OCI-LY7 (cell line): Measurements from ENCODE around the gene PTGDS.

ENCODE experiments used
- EZH2phosphoT487 ChIP-seq: fragments of 200-600 bp; sonication (generic); IDR thresholded peaks from 2 replicates; pipeline ENCODE4 v1.6.1; 2018; ENCODE audit warnings: low read depth, borderline replicate concordance, mild to moderate bottlenecking, mixed run types, antibody characterized with exemption, low read length, moderate library complexity, mixed read lengths
- TF ChIP-seq, protein P1 (sequence below): fragments of 200-600 bp; sonication (generic); conservative IDR thresholded peaks from 2 replicates; pipeline ENCODE4 v1.5.1; 2014; ENCODE audit warnings: mild to moderate bottlenecking, antibody characterized with exemption, low read length, moderate library complexity, mixed read lengths

DNA sequence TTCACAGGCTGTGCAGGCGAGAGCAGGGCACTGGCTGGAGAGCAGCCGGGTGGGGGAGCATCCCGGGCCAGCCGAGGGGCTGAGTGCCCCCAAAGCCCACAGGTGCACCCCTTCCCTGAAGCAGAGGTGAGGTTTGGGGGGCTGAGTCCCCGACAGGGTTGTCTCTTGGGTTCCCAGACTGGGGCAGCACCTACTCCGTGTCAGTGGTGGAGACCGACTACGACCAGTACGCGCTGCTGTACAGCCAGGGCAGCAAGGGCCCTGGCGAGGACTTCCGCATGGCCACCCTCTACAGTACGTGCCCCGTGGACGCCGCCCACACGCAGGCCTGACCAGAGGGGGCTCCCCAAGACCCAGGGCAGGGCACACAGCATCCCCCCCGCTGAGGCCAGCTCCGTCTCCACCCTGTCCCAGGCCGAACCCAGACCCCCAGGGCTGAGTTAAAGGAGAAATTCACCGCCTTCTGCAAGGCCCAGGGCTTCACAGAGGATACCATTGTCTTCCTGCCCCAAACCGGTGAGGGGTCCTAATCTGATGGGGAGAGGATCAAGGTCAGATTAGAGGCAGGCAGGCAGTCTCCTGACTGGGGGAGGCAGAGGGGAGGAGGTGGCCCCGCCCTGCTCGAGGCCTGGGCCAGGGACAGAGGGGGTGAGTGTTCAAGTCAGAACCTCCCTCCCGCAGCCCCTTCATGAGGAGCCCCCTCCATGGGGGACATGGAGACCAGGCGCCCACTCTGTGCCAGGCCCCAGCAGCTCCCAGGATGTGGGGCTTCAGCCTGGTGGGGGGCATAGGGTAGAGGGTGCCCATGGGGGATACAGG is 2.7 kb downstream of the PTGDS start:
- TF ChIP-seq, protein P1, sequence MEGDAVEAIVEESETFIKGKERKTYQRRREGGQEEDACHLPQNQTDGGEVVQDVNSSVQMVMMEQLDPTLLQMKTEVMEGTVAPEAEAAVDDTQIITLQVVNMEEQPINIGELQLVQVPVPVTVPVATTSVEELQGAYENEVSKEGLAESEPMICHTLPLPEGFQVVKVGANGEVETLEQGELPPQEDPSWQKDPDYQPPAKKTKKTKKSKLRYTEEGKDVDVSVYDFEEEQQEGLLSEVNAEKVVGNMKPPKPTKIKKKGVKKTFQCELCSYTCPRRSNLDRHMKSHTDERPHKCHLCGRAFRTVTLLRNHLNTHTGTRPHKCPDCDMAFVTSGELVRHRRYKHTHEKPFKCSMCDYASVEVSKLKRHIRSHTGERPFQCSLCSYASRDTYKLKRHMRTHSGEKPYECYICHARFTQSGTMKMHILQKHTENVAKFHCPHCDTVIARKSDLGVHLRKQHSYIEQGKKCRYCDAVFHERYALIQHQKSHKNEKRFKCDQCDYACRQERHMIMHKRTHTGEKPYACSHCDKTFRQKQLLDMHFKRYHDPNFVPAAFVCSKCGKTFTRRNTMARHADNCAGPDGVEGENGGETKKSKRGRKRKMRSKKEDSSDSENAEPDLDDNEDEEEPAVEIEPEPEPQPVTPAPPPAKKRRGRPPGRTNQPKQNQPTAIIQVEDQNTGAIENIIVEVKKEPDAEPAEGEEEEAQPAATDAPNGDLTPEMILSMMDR: no peak
- no peak for TF ChIP-seq EZH2phosphoT487
